ENCODE measurements around the gene AHCYL2.
"Not testable (repeated sequence)": the region's sequence is repeated elsewhere in the genome, so short reads cannot be mapped to it uniquely, and the experiment has no call there.

Gene AHCYL2

DNA sequence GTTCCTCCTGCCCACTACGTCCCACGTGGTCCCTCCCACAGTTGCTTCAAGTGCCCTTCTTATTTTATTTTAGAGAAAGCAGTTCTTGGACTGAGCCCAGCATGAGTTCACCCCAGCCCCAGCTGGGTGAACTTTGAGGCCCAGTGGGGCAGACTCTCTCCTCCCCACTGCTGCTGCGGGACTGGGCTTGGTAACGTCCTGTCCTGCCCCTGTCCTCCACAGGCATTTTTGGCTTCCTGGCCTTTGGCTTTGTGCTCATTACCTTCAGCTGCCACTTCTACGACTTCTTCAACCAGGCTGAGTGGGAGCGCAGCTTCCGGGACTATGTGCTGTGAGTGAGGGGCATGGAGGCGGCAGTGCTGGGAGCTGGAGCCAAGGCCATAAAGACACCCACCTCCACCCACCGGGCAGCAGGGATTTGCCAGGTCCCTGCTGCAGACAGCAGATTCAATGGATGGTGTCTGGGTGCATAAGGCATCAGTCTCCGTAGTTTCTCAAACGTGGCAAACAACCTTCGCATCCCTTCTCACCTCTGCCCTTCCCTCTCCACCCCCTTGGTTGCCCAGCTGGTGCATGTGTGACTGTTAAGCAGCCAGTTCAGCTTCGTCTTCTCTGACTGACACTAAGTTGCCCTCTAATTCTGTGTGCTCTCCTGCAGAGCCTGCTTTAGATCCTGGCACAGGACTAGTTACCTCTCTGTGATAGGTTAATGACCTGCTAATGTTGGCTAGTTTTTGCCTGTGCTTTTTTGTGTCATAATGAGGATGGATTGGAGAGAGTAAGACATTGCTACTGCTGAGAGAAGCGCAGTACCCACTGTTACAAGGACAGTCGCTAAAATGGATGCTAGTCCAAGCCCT, 15.5 kb upstream of the AHCYL2 start:
- DNase-seq, result no peak

DNA sequence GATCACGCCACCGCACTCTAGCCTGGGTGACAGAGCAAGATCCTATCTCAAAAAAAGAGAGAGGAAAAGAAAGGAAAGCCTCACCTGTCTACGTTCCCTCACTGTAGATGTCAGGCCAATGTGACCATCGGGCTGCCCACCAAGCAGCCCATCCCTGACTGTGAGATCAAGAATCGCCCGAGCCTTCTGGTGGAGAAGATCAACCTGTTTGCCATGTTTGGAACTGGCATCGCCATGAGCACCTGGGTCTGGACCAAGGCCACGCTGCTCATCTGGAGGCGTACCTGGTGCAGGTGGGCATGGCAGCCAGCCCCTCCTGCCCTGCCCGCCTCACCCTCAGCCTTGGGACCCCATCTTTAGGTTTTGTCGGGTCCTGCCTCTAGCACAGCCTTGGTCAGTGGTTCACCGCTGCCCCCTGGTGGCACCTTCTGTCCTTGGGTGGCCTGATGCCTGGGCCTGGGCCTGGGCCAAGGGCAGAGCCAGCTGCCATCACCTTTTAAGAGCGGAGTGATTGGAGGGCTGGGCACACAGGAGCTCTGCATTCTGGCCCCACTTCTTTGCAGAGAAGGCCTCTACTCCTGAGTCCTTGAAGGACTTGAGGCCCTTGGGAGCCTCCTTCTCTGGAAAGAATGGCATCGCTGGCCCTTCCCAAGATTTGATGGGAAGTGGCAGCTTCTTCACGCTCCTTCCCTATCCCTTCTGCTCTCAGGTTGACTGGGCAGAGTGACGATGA, 14.4 kb upstream of the AHCYL2 start:
- DNase-seq, result peak; percentile 77 to 85

DNA sequence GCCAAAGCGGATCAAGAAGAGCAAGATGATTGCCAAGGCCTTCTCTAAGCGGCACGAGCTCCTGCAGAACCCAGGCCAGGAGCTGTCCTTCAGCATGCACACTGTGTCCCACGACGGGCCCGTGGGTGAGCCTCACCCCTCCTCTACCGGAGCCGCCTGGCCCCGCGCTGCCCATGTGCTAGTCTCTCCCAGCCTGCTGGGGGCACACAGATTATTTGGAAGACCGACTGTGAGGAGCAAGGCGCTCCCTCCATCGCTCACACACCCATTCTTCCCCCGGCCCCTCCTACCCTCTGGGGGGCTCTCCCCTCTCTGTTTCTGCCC, 13.9 kb upstream of the AHCYL2 start:
- no peak for DNase-seq

DNA sequence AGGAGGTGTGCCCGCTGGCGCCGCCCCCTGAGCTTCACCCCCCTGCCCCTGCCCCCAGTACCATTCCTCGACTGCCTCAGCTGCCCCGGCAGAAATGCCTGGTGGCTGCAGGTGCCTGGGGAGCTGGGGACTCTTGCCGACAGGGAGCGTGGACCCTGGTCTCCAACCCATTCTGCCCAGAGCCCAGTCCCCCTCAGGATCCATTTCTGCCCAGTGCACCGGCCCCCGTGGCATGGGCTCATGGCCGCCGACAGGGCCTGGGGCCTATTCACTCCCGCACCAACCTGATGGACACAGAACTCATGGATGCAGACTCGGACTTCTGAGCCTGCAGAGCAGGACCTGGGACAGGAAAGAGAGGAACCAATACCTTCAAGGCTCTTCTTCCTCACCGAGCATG, 12.7 kb upstream of the AHCYL2 start:
- DNase-seq, result no peak

DNA sequence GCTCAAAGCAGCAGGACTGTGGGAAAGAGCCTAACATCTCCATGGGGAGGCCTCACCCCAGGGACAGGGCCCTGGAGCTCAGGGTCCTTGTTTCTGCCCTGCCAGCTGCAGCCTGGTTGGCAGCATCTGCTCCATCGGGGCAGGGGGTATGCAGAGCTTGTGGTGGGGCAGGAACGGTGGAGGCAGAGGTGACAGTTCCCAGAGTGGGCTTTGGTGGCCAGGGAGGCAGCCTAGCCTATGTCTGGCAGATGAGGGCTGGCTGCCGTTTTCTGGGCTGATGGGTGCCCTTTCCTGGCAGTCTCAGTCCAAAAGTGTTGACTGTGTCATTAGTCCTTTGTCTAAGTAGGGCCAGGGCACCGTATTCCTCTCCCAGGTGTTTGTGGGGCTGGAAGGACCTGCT, 12.2 kb upstream of the AHCYL2 start:
- DNase-seq, result no peak

GRCh38 chr7:129213828-129214227, 11.0 kb upstream of the AHCYL2 start:
- DNase-seq, result no peak

DNA sequence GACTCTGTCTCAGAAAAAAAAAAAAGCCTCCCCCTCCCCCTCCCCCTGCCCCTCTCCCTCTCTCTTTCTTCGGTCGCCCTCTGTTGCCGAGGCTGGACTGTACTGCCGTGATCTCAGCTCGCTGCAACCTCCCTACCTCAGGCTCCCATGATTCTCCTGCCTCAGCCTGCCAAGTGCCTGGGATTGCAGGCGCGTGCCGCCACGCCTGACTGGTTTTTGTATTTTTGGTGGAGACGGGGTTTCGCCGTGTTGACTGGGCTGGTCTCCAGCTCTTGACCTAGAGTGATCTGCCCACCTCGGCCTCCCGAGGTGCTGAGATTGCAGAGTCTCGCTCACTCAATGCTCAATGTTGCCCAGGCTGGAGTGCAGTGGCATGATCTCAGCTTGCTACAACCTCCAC, 9.1 kb upstream of the AHCYL2 start:
- DNase-seq, result not testable (repeated sequence)

GRCh38 chr7:129216101-129216715, 8.6 kb upstream of the AHCYL2 start:
- DNase-seq, result not testable (repeated sequence)

- DNase-seq, result not testable (repeated sequence)
Observed at GRCh38 chr7:129216821-129217416, 7.9 kb upstream of the AHCYL2 start.

DNA sequence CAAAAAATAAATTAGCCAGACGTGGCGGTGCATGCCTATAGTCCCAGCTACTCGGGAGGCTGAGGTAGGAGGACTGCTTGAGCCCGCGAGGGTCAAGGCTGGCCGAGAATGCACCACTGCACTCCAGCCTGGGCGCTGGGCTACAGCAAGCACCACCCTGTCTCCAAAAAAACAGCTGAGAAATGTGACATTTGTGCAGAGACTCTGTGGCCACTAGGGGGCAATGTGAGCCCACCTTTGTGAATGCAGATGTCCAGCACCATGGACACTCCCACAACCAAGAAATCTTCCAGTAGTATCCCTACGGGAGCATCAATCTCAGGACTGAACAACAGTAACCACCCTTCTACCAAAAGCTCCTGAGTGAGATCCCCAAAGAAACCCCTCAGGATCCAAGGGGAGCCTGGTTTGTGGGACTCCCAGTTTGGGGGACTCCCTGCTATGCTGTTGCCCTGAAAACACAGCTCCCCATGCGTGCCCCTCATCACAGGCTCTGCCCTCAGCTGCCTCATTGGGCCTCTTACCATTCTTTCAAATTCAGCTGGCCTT, 6.2 kb upstream of the AHCYL2 start:
- peak; percentile 83 to 84 for DNase-seq

GRCh38 chr7:129219166-129219565, 5.7 kb upstream of the AHCYL2 start:
- not testable (repeated sequence) for DNase-seq

- no peak for DNase-seq
Observed at GRCh38 chr7:129222064-129222463, 2.8 kb upstream of the AHCYL2 start.

GRCh38 chr7:129225206-129225930, 538 bp downstream of the AHCYL2 start:
- DNase-seq, result peak; percentile 62 to 65

DNA sequence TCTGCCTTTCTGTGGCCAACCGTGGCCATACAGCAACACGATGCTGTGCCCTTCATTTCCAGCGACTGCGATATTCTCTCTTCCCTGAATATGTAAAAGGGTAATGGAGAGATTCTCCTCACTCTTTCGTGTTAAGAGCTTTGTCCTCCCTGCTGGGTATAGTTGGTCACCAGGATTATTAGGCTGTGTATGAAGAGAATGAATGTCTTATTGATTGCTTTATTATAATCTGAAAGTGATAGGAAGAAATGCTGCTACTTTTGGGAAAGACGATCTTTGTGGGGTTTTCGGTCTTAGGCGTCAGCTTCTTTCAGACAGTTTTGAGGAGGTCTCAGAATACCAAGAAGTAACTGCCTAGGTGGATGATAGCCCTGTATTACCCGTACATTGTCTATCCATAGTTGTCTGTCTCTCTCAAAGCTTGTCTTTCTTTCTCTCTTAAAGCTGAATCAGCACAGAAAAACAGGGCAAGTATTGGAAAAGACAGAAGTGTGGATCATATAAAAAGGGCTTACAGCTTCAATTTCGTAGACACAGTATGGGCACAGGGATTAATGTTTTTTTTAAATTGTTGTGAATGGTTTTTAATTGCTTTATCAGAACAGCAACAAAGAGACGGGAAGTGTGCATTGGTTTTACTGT, 1.2 kb downstream of the AHCYL2 start:
- no peak for DNase-seq

- DNase-seq, result no peak
Observed at GRCh38 chr7:129227646-129228578, 3.1 kb downstream of the AHCYL2 start.

DNA sequence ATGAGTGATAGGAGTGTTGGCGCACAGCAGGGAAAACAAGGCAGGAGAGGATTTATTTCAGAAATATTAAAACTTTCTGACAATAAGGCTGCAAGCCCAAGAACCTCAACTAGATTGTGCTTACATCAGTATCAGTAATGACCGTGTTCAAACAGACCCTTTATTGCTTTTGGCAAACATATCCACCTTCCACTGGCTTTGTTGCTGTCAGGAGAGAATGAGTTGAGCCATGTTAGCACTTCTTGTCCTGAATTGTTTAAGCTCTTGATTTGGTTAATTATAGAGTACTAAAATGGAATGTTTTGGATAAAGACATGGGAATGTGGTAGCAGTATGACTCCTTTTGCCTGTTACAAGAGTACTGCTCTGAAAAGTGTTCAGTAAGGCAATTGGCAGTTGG, 3.8 kb downstream of the AHCYL2 start:
- DNase-seq, result no peak

- DNase-seq, result no peak
Observed at GRCh38 chr7:129231666-129232065, 6.8 kb downstream of the AHCYL2 start.

- no peak for DNase-seq
Observed at GRCh38 chr7:129238546-129238945, 13.7 kb downstream of the AHCYL2 start.

GRCh38 chr7:129240119-129240820, 15.4 kb downstream of the AHCYL2 start:
- DNase-seq, result no peak

GRCh38 chr7:129244220-129244619, 19.4 kb downstream of the AHCYL2 start:
- DNase-seq, result no peak

All from stimulated activated CD4-positive, alpha-beta T cell treated with anti-CD3 and anti-CD28 coated beads, Interleukin-2, amount 100 ng/mL, for 24 hours (primary cell).